Measurements from ENCODE around the gene DICER1.
"Not testable (repeated sequence)": the region's sequence is repeated elsewhere in the genome, so short reads cannot be mapped to it uniquely, and the experiment has no call there.

DNA sequence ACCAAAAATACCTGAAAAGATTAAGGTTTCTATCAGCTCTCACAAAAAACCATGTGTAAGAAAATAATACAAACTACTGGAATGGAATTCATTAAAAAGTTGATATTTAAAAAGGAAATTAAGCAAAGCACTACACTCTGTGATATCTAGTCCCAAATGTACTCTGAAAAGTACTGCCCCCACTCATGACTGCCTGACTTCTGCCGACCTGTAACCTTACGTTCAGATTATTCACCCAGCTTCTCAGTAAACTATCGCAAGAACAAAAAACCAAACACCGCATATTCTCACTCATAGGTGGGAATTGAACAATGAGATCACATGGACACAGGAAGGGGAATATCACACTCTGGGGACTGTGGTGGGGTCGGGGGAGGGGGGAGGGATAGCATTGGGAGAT lies 18.9 kb downstream of the DICER1 start:
- TF ChIP-seq CTCF, POLR2A (IDR thresholded peaks at IDR 0.05): not testable (repeated sequence)

All from adrenal gland (tissue), 5 donors.